T-helper 17 cell (primary cell): ENCODE measurements around the gene CDH4. TPM values are rescaled to one million over a fixed set of nuclear protein-coding genes. Genes with fewer than 3 reads are reported as not detected.

Experiments
- ATAC-seq: fragments of 150-1000 bp; cut with Tn5 transposase; 2 replicates; pipeline ENCODE4 v1.10.0; 2021; ENCODE audit warnings: mild to moderate bottlenecking, moderate library complexity
- DNase-seq, 3 donors: peaks; one replicate each; pipeline versions ENCODE4 v3.0.0 to v3.0.0-alpha.2; 2020 to 2021
- H3K9me3 ChIP-seq: one replicate; pipeline ENCODE4 v1.7.0; 2013; ENCODE audit warnings: low read length, mild to moderate bottlenecking; ENCODE audit not compliant: control insufficient read depth, poor library complexity, severe bottlenecking
- H3K27ac Mint-ChIP-seq: one replicate; pipeline ENCODE4 v1.8.0; 2022; ENCODE audit warnings: mild to moderate bottlenecking, moderate library complexity, mixed read lengths
- H3K27me3 Mint-ChIP-seq: one replicate; pipeline ENCODE4 v1.8.0; 2022; ENCODE audit warnings: mixed read lengths
- H3K36me3 Mint-ChIP-seq: one replicate; pipeline ENCODE4 v1.8.0; 2022; ENCODE audit warnings: low read depth, mixed read lengths
- H3K4me1 Mint-ChIP-seq: one replicate; pipeline ENCODE4 v1.8.0; 2022; ENCODE audit warnings: mild to moderate bottlenecking, mixed read lengths
- H3K4me3 Mint-ChIP-seq: one replicate; pipeline ENCODE4 v1.8.0; 2022; ENCODE audit warnings: mild to moderate bottlenecking, moderate library complexity, mixed read lengths
- total RNA-seq, 4 donors: library from RNA in 2 of 4; stranded (reverse) in 2 of 4; gene quantifications; one replicate each; pipeline ENCODE4 v1.2.3 and lab custom pipeline; 2022 to 2026

Gene CDH4
- total RNA-seq, 2 donors from 2014 or later: 0.55 to 0.67 TPM

- no peak for DNase-seq
- H3K4me3 Mint-ChIP-seq: no peak overlapping the region
- no peak overlapping the region for H3K27ac Mint-ChIP-seq
- H3K9me3 ChIP-seq: no peaks in the 10 kb centered on the region
- H3K36me3 Mint-ChIP-seq: no peaks in the 10 kb centered on the region
- ATAC-seq: no peak
- no peaks in the 10 kb centered on the region for H3K27me3 Mint-ChIP-seq
- H3K4me1 Mint-ChIP-seq: no peaks in the 10 kb centered on the region
Measured at GRCh38 chr20:61790116-61790827, 538.2 kb downstream of the CDH4 start.

GRCh38 chr20:61791995-61792394 is 539.9 kb downstream of the CDH4 start:
- ATAC-seq: no peak
- H3K4me3 Mint-ChIP-seq: no peak overlapping the region
- H3K27ac Mint-ChIP-seq: no peak overlapping the region
- no peaks in the 10 kb centered on the region for H3K9me3 ChIP-seq
- H3K27me3 Mint-ChIP-seq: peaks cover 7% of the 10 kb centered on the region
- DNase-seq: no peak
- no peaks in the 10 kb centered on the region for H3K36me3 Mint-ChIP-seq
- no peaks in the 10 kb centered on the region for H3K4me1 Mint-ChIP-seq

- no peak overlapping the region for H3K4me3 Mint-ChIP-seq
- ATAC-seq: no peak
- H3K4me1 Mint-ChIP-seq: no peaks in the 10 kb centered on the region
- no peak for DNase-seq
- H3K9me3 ChIP-seq: no peaks in the 10 kb centered on the region
- H3K27me3 Mint-ChIP-seq: peaks cover 7% of the 10 kb centered on the region
- no peak overlapping the region for H3K27ac Mint-ChIP-seq
- H3K36me3 Mint-ChIP-seq: no peaks in the 10 kb centered on the region
Measured at GRCh38 chr20:61795669-61796630, 543.9 kb downstream of the CDH4 start.

GRCh38 chr20:61796738-61797137 is 544.7 kb downstream of the CDH4 start:
- no peak for DNase-seq
- H3K36me3 Mint-ChIP-seq: no peaks in the 10 kb centered on the region
- H3K27me3 Mint-ChIP-seq: peaks cover 11% of the 10 kb centered on the region
- no peak overlapping the region for H3K27ac Mint-ChIP-seq
- H3K4me1 Mint-ChIP-seq: no peaks in the 10 kb centered on the region
- H3K9me3 ChIP-seq: no peaks in the 10 kb centered on the region
- no peak for ATAC-seq
- no peak overlapping the region for H3K4me3 Mint-ChIP-seq

GRCh38 chr20:61797200-61797599 is 545.1 kb downstream of the CDH4 start:
- no peaks in the 10 kb centered on the region for H3K4me1 Mint-ChIP-seq
- DNase-seq (no peak), ATAC-seq (no peak)
- no peak overlapping the region for H3K4me3 Mint-ChIP-seq
- H3K27me3 Mint-ChIP-seq: peaks cover 15% of the 10 kb centered on the region
- no peaks in the 10 kb centered on the region for H3K9me3 ChIP-seq
- H3K27ac Mint-ChIP-seq: no peak overlapping the region
- no peaks in the 10 kb centered on the region for H3K36me3 Mint-ChIP-seq

- no peaks in the 10 kb centered on the region for H3K4me1 Mint-ChIP-seq
Measured at GRCh38 chr20:61797971-61798411, 545.9 kb downstream of the CDH4 start.

GRCh38 chr20:61798632-61799031 is 546.6 kb downstream of the CDH4 start:
- H3K36me3 Mint-ChIP-seq: no peaks in the 10 kb centered on the region
- ATAC-seq: no peak

More at GRCh38 chr20:61797971-61798411, 545.9 kb downstream of the CDH4 start:
- ATAC-seq (no peak), DNase-seq (no peak)
- Mint-ChIP-seq H3K27ac (no peak overlapping the region), H3K36me3 (no peaks in the 10 kb centered on the region), H3K27me3 (peaks cover 15% of the 10 kb centered on the region), H3K4me3 (no peak overlapping the region)
- H3K9me3 ChIP-seq: no peaks in the 10 kb centered on the region

GRCh38 chr20:61799394-61799923 is 547.4 kb downstream of the CDH4 start:
- Mint-ChIP-seq H3K27ac (no peak overlapping the region), H3K4me1 (no peaks in the 10 kb centered on the region), H3K27me3 (peaks cover 17% of the 10 kb centered on the region), H3K4me3 (no peak overlapping the region), H3K36me3 (no peaks in the 10 kb centered on the region)
- ATAC-seq: no peak
- DNase-seq: no peak
- H3K9me3 ChIP-seq: no peaks in the 10 kb centered on the region

More at GRCh38 chr20:61798632-61799031, 546.6 kb downstream of the CDH4 start:
- no peak for DNase-seq
- Mint-ChIP-seq H3K4me1 (no peaks in the 10 kb centered on the region), H3K27ac (no peak overlapping the region), H3K27me3 (peaks cover 15% of the 10 kb centered on the region), H3K4me3 (no peak overlapping the region)
- no peaks in the 10 kb centered on the region for H3K9me3 ChIP-seq

- no peaks in the 10 kb centered on the region for H3K36me3 Mint-ChIP-seq
- H3K4me1 Mint-ChIP-seq: peaks cover 1% of the 10 kb centered on the region
- peaks cover 22% of the 10 kb centered on the region for H3K27me3 Mint-ChIP-seq
- no peak for ATAC-seq
- H3K4me3 Mint-ChIP-seq: no peak overlapping the region
- no peak overlapping the region for H3K27ac Mint-ChIP-seq
- no peaks in the 10 kb centered on the region for H3K9me3 ChIP-seq
- no peak for DNase-seq
Measured at GRCh38 chr20:61799928-61800327, 547.9 kb downstream of the CDH4 start.

GRCh38 chr20:61800359-61801064 is 548.5 kb downstream of the CDH4 start:
- no peak overlapping the region for H3K27ac Mint-ChIP-seq
- no peak for ATAC-seq

GRCh38 chr20:61801065-61801360 is 549.0 kb downstream of the CDH4 start:
- Mint-ChIP-seq H3K27ac (no peak overlapping the region), H3K4me3 (no peak overlapping the region), H3K4me1 (peaks cover 2% of the 10 kb centered on the region), H3K36me3 (no peaks in the 10 kb centered on the region), H3K27me3 (peaks cover 28% of the 10 kb centered on the region)
- no peaks in the 10 kb centered on the region for H3K9me3 ChIP-seq
- no peak for ATAC-seq
- no peak for DNase-seq

More at GRCh38 chr20:61800359-61801064, 548.5 kb downstream of the CDH4 start:
- Mint-ChIP-seq H3K4me1 (peaks cover 2% of the 10 kb centered on the region), H3K27me3 (peaks cover 28% of the 10 kb centered on the region), H3K36me3 (no peaks in the 10 kb centered on the region), H3K4me3 (no peak overlapping the region)
- no peak for DNase-seq
- H3K9me3 ChIP-seq: no peaks in the 10 kb centered on the region

- no peaks in the 10 kb centered on the region for H3K36me3 Mint-ChIP-seq
- peaks cover 2% of the 10 kb centered on the region for H3K4me1 Mint-ChIP-seq
- ATAC-seq (no peak), DNase-seq (no peak)
- H3K27ac Mint-ChIP-seq: no peak overlapping the region
- H3K27me3 Mint-ChIP-seq: peaks cover 23% of the 10 kb centered on the region
- no peaks in the 10 kb centered on the region for H3K9me3 ChIP-seq
- H3K4me3 Mint-ChIP-seq: no peak overlapping the region
Measured at GRCh38 chr20:61801428-61801827, 549.4 kb downstream of the CDH4 start.
